Subcutaneous adipose tissue (tissue), 4 donors: Measurements from ENCODE around the gene JTB. TPM values are rescaled to one million over a fixed set of nuclear protein-coding genes. Genes with fewer than 3 reads are reported as not detected.

Experiments used
- CTCF ChIP-seq: fragments of 450-650 bp; IDR thresholded peaks from one replicate; pipeline ENCODE4 v1.5.1; 2016; ENCODE audit warnings: low read depth, mild to moderate bottlenecking, control low read depth, antibody characterized with exemption, moderate library complexity
- total RNA-seq, 4 donors: library from RNA; depleted of rRNA; stranded (reverse); fragments of >200 nt; gene quantifications; one replicate each; pipeline ENCODE4 v1.1.0, GENCODE V29; 2016

JTB gene
- total RNA-seq, 4 donors from 2014 or later = 183 to 201 (median 198) TPM

GRCh38 chr1:153962088-153963029 is 15.1 kb downstream of the JTB start:
- no peak for TF ChIP-seq CTCF

- no peak for TF ChIP-seq CTCF
Observed at GRCh38 chr1:153961421-153961820, 16.1 kb downstream of the JTB start.

GRCh38 chr1:153960206-153960605 is 17.3 kb downstream of the JTB start:
- TF ChIP-seq CTCF = no peak

- no peak for TF ChIP-seq CTCF
Observed at GRCh38 chr1:153959454-153959853, 18.0 kb downstream of the JTB start.

GRCh38 chr1:153958961-153959260 is 18.6 kb downstream of the JTB start:
- TF ChIP-seq CTCF = no peak

GRCh38 chr1:153958111-153958960 is 19.1 kb downstream of the JTB start, which contains the start of gene CRTC2:
Gene CRTC2, minus strand, starts transcription at chr1:153958612. Its CDS starts 115 bp downstream, at chr1:153958497.
- TF ChIP-seq CTCF = no peak

GRCh38 chr1:153957744-153958110 is 19.7 kb downstream of the JTB start:
- TF ChIP-seq CTCF = no peak
